Measurements from ENCODE around the gene FYB1. TPM values are rescaled to one million over a fixed set of nuclear protein-coding genes. Genes with fewer than 3 reads are reported as not detected.

FYB1 gene
- total and polyA plus RNA-seq, 2 experiments from 2014 or later = 1.1 to 2.4 TPM

DNA sequence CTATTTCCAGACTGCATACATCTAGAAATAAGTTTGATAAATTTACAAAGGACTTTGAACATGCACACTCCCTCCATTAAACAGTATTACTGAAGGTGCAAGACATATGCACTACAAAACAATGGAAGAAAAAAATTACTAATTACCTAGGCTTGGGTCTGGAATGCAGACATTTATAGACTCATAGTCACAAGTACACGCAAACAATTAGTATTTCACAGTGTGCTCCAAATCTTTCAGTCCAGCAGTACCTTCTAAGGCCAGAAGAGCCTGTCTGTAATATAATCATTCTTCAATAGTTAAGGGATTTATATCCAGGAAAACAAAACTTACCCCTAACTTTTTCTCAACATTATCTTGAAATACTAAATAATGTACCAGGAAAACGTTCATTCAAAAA lies 156.3 kb downstream of the FYB1 start:
- peaks cover 29% of the 10 kb centered on the region for H4K20me1 ChIP-seq (ENCODE audit: insufficient read depth, poor library complexity, severe bottlenecking)
- no peaks in the 10 kb centered on the region for H3K9me3 ChIP-seq (ENCODE audit: low read depth)
- no peaks in the 10 kb centered on the region for H3K9me2 ChIP-seq (replicated peaks; ENCODE audit: insufficient read depth)
- H3K79me2 ChIP-seq = peaks cover 97% of the 10 kb centered on the region
- no peak overlapping the region for H3K27ac ChIP-seq
- 82% methylated on average over 2 of the region's 2 CpGs for WGBS (ENCODE audit: low lambda C conversion rate, missing lambda C conversion rate)
- peak overlapping the region; percentile 27 for H3K4me2 ChIP-seq
- H3K36me3 ChIP-seq (replicated peaks; ENCODE audit: insufficient read depth, low read depth) = no peaks in the 10 kb centered on the region
- H3K4me3 ChIP-seq = no peak overlapping the region
- H3K4me1 ChIP-seq (ENCODE audit: insufficient read depth) = peaks cover 10% of the 10 kb centered on the region
- H3K27me3 ChIP-seq = no peaks in the 10 kb centered on the region
- no peak for DNase-seq (ENCODE audit: low spot score)
- no peak for TF ChIP-seq CTCF (IDR thresholded peaks at IDR 0.05; ENCODE audit: poor library complexity)
- no peak for TF ChIP-seq EZH2phosphoT487 (IDR thresholded peaks at IDR 0.05; ENCODE audit: low read depth, severe bottlenecking, unreplicated experiment)
- TF ChIP-seq EZH2 (IDR thresholded peaks at IDR 0.05; ENCODE audit: borderline replicate concordance) = no peak
- no peak overlapping the region for H2AFZ ChIP-seq

DNA sequence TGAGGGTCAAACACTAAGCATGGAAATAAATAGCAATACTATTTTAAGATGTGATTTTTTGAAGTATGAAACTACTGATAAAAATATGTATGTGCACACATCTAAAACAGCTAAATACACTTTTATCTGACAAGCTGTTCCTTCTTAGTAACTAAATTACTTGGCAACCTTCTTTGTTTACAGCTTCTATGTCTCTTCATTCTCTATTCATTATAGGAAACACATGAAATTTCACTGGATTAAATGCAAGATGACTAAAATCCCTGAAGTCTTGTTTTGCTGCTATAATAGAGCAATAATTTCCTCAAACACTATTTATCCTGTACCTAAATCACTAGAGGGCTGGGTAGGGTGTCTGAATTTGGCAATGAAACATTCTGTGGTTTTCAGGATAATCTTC lies 156.8 kb downstream of the FYB1 start:
- H3K4me2 ChIP-seq = peak overlapping the region; percentile 27
- TF ChIP-seq EZH2 (IDR thresholded peaks at IDR 0.05; ENCODE audit: borderline replicate concordance) = no peak
- no peak for TF ChIP-seq CTCF (IDR thresholded peaks at IDR 0.05; ENCODE audit: poor library complexity)
- no peak for TF ChIP-seq EZH2phosphoT487 (IDR thresholded peaks at IDR 0.05; ENCODE audit: low read depth, severe bottlenecking, unreplicated experiment)

DNA sequence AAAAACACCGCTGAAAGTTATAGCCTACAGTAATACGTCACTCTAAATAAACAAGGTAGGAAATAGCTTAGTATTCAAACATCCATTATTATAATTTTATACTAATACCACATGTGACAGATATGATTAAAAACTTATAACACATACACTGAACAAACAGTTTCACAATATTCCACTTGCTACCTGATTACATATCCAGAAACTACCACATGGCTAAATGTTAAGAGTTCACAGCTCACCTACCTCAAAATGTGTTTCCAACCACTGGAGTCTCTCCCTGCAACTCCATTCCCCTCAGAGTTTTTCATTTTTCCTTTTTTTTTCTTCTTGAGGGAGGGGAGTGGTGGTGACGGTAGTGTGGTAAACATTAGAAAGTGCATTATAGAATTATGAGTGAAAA lies 157.3 kb downstream of the FYB1 start:
- no peak overlapping the region for H3K4me2 ChIP-seq
- DNase-seq (ENCODE audit: low spot score) = no peak
- H3K27me3 ChIP-seq = no peaks in the 10 kb centered on the region
- H3K36me3 ChIP-seq (replicated peaks; ENCODE audit: insufficient read depth, low read depth) = no peaks in the 10 kb centered on the region
- H3K4me3 ChIP-seq = no peak overlapping the region
- H3K4me1 ChIP-seq (ENCODE audit: insufficient read depth) = peaks cover 10% of the 10 kb centered on the region
- TF ChIP-seq CTCF (IDR thresholded peaks at IDR 0.05; ENCODE audit: poor library complexity) (no peak), EZH2 (IDR thresholded peaks at IDR 0.05; ENCODE audit: borderline replicate concordance) (no peak), EZH2phosphoT487 (IDR thresholded peaks at IDR 0.05; ENCODE audit: low read depth, severe bottlenecking, unreplicated experiment) (no peak)
- 87% methylated on average over 3 of the region's 3 CpGs for WGBS (ENCODE audit: low lambda C conversion rate, missing lambda C conversion rate)
- H3K9me3 ChIP-seq (ENCODE audit: low read depth) = no peaks in the 10 kb centered on the region
- H2AFZ ChIP-seq = no peak overlapping the region
- H3K79me2 ChIP-seq = peaks cover 97% of the 10 kb centered on the region
- H3K27ac ChIP-seq = no peak overlapping the region
- peaks cover 29% of the 10 kb centered on the region for H4K20me1 ChIP-seq (ENCODE audit: insufficient read depth, poor library complexity, severe bottlenecking)
- no peaks in the 10 kb centered on the region for H3K9me2 ChIP-seq (replicated peaks; ENCODE audit: insufficient read depth)

More for the DNA sequence above, 156.8 kb downstream of the FYB1 start:
- peaks cover 97% of the 10 kb centered on the region for H3K79me2 ChIP-seq
- no peaks in the 10 kb centered on the region for H3K36me3 ChIP-seq (replicated peaks; ENCODE audit: insufficient read depth, low read depth)
- no peaks in the 10 kb centered on the region for H3K9me3 ChIP-seq (ENCODE audit: low read depth)
- H3K27ac ChIP-seq = no peak overlapping the region
- no peaks in the 10 kb centered on the region for H3K27me3 ChIP-seq
- H4K20me1 ChIP-seq (ENCODE audit: insufficient read depth, poor library complexity, severe bottlenecking) = peaks cover 29% of the 10 kb centered on the region
- no peaks in the 10 kb centered on the region for H3K9me2 ChIP-seq (replicated peaks; ENCODE audit: insufficient read depth)
- H3K4me1 ChIP-seq (ENCODE audit: insufficient read depth) = peaks cover 10% of the 10 kb centered on the region
- no peak for DNase-seq (ENCODE audit: low spot score)
- H3K4me3 ChIP-seq = no peak overlapping the region
- no peak overlapping the region for H2AFZ ChIP-seq

GRCh38 chr5:39059064-39059463 lies 160.3 kb downstream of the FYB1 start:
- no peak overlapping the region for H2AFZ ChIP-seq
- H3K27me3 ChIP-seq = no peaks in the 10 kb centered on the region
- TF ChIP-seq EZH2 (IDR thresholded peaks at IDR 0.05; ENCODE audit: borderline replicate concordance) = no peak
- TF ChIP-seq CTCF (IDR thresholded peaks at IDR 0.05; ENCODE audit: poor library complexity) = no peak
- TF ChIP-seq EZH2phosphoT487 (IDR thresholded peaks at IDR 0.05; ENCODE audit: low read depth, severe bottlenecking, unreplicated experiment) = no peak
- peaks cover 10% of the 10 kb centered on the region for H3K4me1 ChIP-seq (ENCODE audit: insufficient read depth)
- H3K79me2 ChIP-seq = peaks cover 97% of the 10 kb centered on the region
- no peak overlapping the region for H3K4me3 ChIP-seq
- no peak overlapping the region for H3K4me2 ChIP-seq
- H3K27ac ChIP-seq = no peak overlapping the region
- no peaks in the 10 kb centered on the region for H3K36me3 ChIP-seq (replicated peaks; ENCODE audit: insufficient read depth, low read depth)
- 68% methylated on average over 2 of the region's 2 CpGs for WGBS (ENCODE audit: low lambda C conversion rate, missing lambda C conversion rate)
- no peaks in the 10 kb centered on the region for H3K9me2 ChIP-seq (replicated peaks; ENCODE audit: insufficient read depth)
- DNase-seq (ENCODE audit: low spot score) = no peak
- H4K20me1 ChIP-seq (ENCODE audit: insufficient read depth, poor library complexity, severe bottlenecking) = peaks cover 20% of the 10 kb centered on the region
- H3K9me3 ChIP-seq (ENCODE audit: low read depth) = no peaks in the 10 kb centered on the region
